Hematopoietic multipotent progenitor cell treated with erythropoietin and hydrocortisone succinate and interleukin-3 and kit ligand, for 15 days (in vitro differentiated cells): ENCODE results near the gene CDK17.
"Not testable (repeated sequence)": the region's sequence is repeated elsewhere in the genome, so short reads cannot be mapped to it uniquely, and the experiment has no call there.

ENCODE experiments used
- DNase-seq: peaks from one replicate; pipeline ENCODE4 v3.0.0-alpha.2; 2015; ENCODE audit warnings: low spot score

Gene CDK17

DNA sequence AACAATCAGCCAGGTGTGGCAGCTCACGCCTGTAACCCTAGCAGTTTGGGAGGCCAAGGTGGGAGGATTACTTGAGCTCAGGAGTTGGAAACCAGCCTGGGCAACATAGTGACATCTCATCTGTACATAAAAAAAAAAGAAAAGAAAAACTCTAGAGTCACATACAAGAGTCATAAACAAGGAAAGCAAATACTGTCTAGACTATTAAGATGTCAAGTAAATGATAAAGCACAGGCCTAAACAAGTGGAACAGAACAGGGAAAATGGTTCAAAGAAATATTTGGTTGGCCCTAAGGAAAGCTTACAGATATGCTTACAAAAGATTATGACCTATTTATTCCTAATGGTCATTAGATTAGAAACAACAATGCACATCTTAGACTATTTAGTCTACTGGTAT is 12.3 kb downstream of the CDK17 start:
- DNase-seq: no peak

DNA sequence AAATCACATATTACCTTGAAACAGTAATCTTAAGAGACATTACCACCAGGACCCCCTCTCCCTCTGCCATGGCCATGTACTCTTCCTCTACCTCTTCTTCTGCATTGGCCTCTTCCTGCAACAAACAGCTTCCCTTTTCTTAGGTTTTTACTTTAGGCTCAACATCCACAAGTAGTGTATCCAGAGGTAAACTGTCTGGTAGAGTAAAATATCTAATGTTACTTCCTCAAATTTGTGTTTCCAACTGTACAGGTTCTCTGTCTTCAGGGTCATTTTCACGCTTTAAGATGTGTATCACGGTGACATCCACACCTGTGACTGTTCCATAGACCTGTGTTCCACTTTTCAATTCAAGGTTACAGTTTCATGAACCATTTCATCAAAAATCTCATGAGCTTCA is 13.4 kb downstream of the CDK17 start:
- DNase-seq: no peak

DNA sequence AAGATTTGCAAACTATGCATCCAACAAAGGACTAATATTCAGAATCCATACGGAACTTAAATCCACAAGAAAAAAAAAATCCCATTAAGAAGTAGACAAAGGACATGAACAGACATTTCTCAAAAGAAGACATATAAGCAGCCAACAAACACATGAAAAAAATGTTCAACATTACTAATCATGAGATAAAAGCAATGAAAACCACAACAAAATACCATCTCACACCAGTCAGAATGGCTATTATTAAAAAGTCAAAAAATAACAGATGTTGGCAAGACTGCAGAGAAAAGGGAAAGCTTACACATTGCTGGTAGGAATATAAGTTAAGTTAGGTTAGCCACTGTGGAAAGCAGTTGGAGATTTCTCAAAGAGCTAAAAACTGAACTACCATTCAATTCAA is 16.2 kb downstream of the CDK17 start:
- no peak for DNase-seq

DNA sequence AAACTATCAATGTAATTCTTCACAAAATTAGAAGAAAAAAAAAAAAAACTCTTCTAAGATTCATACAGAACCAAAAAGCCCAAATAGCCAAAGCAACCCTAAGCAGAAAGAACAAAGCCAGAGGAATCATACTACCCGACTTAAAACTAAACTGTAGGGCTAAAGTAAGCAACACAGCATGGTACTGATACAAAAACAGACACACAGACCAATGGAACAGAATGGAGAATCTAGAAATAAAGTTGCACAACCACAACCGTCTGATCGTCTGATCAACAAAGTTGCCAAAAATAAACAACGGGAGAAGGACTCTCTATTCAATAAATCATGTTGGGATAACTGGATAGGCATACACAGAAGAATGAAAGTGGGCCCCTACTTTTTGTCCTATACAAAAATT is 16.9 kb downstream of the CDK17 start:
- no peak for DNase-seq

DNA sequence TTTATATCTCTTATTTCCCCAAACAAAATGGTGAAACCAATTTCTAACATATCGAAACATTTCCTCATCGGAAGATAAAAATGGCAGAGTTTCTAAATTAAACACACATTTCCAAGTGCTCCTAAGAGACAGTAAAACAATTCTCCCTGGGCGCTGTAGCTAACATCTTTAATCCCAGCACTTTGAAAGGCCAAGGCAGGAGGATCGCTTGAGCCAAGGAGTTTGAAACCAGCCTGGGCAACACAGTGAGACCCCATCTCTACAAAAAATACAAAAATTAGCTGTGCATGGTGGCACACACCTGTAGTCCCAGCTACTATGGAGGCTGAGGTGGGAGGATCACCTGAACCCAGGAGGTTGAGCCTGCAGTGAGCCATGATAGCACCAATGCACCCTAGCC is 20.5 kb downstream of the CDK17 start:
- DNase-seq: not testable (repeated sequence)

- DNase-seq: no peak
These were observed 21.9 kb downstream of the CDK17 start for GRCh38 chr12:96378319-96378718.

GRCh38 chr12:96376865-96377264 is 23.4 kb downstream of the CDK17 start:
- DNase-seq: no peak

- peak; percentile 72 for DNase-seq
These were observed 24.2 kb downstream of the CDK17 start for GRCh38 chr12:96375841-96376604.

DNA sequence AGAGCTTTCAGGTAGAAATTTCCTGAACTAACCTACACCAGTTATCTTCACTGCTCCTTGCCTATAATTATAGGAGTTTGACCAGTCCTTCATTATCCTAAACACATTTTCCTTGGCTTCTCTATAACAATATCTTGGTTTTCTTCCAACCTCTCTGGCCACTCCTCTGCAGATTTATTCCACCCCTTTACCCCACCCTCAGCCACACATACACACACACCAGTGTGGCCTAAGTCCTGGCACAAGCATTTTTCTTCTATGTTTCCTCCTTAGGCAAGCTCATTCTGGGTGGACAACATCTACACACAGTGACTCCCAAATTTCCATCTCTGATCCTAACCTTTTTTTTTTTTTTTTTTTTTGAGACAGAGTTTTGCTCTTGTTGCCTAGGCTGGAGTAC is 25.1 kb downstream of the CDK17 start:
- DNase-seq: peak; percentile 38

DNA sequence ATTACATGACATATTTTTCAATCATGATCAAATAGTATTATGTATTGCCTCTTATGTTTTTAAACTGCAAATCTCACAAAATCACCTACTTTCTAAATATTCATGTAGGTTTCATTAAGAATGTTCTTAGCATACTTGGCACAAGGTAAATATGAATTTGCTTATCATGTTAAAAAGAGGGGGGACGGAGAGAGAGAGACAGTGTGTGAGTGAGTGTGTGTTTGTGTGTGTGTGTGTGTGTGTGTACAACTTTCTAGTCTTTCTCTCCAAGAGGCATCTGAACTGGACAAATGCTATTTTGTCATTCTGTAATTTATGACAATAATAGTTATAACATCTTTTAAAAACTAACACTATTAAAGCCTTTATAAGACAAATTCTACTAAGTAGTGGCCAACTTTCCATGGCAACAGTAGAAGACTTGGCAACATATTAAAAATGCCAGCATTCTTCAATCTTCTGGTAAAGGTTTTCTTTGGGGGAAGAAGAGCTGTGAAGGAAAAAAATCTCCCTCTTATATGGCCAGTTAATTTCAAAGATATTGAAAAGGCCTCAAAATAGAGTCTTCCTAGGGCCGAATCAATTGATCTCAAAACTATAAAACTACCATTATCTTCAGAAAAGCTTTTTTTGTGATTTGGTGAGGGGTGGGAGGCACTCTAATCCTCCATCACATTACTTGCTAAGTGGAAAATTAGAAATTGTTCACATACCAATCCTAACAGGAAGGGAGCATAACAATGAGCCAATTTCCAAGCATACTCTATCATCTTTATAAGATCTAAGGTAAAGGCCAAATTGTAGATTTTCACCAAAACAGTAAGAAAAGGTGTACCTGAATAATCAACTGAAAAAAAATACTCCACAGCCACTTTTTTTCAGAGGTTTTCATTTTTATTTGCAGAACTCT is 28.2 kb downstream of the CDK17 start:
- DNase-seq: peak; percentile 28

- peak; percentile 75 for DNase-seq
These were observed 29.0 kb downstream of the CDK17 start for GRCh38 chr12:96371138-96371789.

- no peak for DNase-seq
These were observed 31.6 kb downstream of the CDK17 start for GRCh38 chr12:96368687-96369086.

GRCh38 chr12:96368233-96368632 is 32.0 kb downstream of the CDK17 start:
- DNase-seq: no peak

- DNase-seq: no peak
These were observed 33.9 kb downstream of the CDK17 start for GRCh38 chr12:96366381-96366654.

DNA sequence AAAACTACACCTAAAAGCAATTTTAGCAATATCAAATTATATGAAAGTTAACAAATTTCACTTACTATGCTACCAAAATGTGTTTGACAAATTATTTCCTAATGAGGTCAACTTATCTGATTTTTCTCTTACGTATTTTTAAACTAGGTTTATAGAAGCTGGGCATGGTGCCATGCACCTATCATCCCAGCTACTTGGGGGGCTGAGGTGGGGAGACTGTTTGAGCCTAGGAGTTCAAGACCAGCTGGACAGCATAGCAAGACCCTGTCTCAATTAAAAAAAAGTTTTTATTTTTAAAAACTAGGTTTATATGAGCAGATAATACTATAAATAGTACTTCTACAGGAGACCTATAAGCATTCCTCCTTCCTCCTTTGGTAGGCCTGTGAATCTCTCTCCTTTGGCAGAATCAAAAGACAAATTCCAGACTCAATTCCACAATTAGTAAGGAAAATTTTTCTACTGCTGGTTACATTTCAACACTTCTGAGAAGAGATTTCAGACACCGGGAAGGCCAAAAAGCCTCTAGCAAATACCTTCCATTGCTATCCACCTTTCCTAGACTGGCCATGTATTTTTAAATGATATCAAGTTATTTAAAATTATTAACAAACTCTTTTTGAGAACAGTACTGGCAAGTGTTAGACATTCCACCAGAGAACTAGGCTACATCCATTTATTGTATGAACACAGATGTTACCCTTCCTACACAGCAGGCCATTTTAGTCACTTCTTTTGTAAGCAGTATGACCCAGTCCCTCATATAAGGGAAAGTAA is 34.4 kb downstream of the CDK17 start:
- DNase-seq: no peak

- DNase-seq: no peak
These were observed 36.0 kb downstream of the CDK17 start for GRCh38 chr12:96364092-96364700.

DNA sequence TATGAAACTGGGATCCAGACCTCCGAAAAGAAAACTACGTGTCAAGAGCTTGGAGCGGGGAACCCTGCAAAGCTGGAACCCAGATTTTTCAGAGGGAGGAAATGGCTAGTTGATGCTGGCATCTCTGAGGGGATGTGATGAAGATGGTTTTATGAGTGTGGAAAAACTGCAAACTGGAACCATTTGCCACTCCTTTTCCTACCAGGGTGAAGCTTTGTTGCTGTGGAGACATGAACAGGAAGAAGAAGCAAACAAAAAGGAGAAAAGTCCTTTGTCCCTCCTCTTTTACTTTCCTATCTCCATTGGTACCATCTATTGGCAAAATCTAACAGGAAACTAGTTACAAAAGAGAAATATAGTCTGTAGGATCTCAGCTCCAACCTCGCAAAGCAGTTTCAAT is 39.2 kb downstream of the CDK17 start:
- no peak for DNase-seq

DNA sequence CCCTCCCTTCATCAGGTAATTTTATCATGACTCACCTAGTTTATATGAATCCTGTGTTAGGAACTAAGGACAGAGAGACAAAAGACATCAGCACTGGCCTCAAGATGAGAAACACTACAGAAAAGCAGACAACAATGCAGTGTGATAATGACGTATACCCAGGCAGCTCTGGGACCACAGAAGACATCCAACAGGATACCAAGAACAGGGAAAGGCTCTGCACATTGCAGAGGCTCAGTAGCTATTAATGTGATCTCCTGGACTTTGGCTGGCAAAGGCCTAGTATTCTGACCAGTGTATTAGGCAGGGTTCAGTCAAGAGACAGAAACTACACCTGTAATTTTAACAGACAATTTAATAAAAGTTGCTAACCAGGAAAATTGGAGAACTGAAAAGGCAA is 39.7 kb downstream of the CDK17 start:
- no peak for DNase-seq

DNA sequence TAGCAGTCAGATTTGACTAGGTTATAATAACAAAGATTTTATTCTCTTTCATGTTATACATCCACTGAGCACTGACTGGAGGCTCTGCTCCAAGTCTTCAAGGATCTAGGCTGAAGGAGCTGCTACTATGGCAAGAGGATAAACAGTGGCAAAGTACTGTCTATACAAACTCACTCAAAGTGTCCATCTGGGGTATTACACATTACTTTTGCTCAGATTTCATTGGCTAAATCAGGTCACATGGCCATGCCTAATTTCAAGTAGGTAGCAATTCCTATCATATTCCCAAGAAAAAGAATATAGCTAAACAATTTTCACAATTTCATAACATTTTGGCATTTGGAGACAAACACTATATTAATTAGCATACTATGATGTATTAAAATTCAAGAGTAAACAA is 40.9 kb downstream of the CDK17 start:
- DNase-seq: no peak

DNA sequence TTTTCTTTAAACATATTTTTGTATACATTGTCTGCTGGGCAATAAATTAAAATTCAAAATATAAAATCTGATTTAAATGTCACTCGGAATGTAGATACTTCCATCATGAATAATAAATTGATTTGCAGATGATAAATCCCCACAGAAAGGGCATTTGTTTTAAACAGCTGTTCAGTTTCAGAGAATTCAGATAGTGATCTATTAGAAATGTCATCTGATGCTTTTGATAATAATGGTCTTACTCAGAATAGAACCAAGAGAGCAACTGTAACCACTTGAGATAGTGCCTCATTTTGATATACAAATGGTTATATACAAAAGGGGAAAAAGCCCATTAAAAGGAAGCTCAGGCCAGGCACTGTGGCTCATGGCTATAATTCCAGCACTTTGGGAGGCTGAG is 43.4 kb downstream of the CDK17 start:
- DNase-seq: no peak

- no peak for DNase-seq
These were observed 45.2 kb downstream of the CDK17 start for GRCh38 chr12:96354844-96355534.
